Colonic mucosa (tissue), 4 donors: ENCODE results near the gene EMC9. TPM values are rescaled to one million over a fixed set of nuclear protein-coding genes. Genes with fewer than 3 reads are reported as not detected.

Experiments
- DNase-seq: peaks from one replicate; pipeline ENCODE4 v3.0.0-alpha.2; 2020
- H3K27ac ChIP-seq: fragments of 200-600 bp; one replicate; pipeline ENCODE4 v1.8.0; 2021
- H3K27me3 ChIP-seq: fragments of 200-600 bp; one replicate; pipeline ENCODE4 v1.8.0; 2021
- H3K36me3 ChIP-seq: fragments of 200-600 bp; one replicate; pipeline ENCODE4 v1.8.0; 2021
- H3K4me1 ChIP-seq: fragments of 200-600 bp; one replicate; pipeline ENCODE4 v1.8.0; 2021; ENCODE audit warnings: mild to moderate bottlenecking
- H3K4me3 ChIP-seq: fragments of 200-600 bp; one replicate; pipeline ENCODE4 v1.8.0; 2021
- H3K9ac ChIP-seq, 2 donors: one replicate each; pipeline ENCODE4 v1.7.0; 2013; ENCODE audit warnings: control low read depth in 2 of 2, low read depth in 2 of 2, low read length in 2 of 2
- H3K9me3 ChIP-seq: fragments of 200-600 bp; one replicate; pipeline ENCODE4 v1.8.0; 2021
- CTCF ChIP-seq: fragments of 200-600 bp; IDR thresholded peaks from one replicate; pipeline ENCODE4 v1.8.0; 2022; ENCODE audit warnings: antibody characterized with exemption, mild to moderate bottlenecking
- intact Hi-C: fragments of 100-400 bp; cut with DNase I; formaldehyde crosslinking; loops from one replicate; pipeline ENCODE4 v1.14.1; 2022
- total RNA-seq, 2 donors: library from RNA; stranded (reverse); fragmentation: NEBNext Ultra II Directional in 1 of 2; extraction: Animal tissue kit (Norgen Biotek cat#: 25700) in 1 of 2; gene quantifications; one replicate each; pipeline ENCODE4 v1.2.1, GENCODE V29; 2021
- donor health status: healthy.
- donor health status: DM: no; HTN: no; CAD: no.
- donor health status: DM: no; HTN: no; CAD: no.

EMC9 gene
- total RNA-seq, 2 donors from 2014 or later = 21.1 to 49.6 TPM

- DNase-seq = no peak
- Histone ChIP-seq H3K4me1 (peaks cover 17% of the 10 kb centered on the region), H3K9ac (no peak overlapping the region), H3K4me3 (no peak overlapping the region), H3K9me3 (no peaks in the 10 kb centered on the region), H3K36me3 (peaks cover 21% of the 10 kb centered on the region), H3K27me3 (no peaks in the 10 kb centered on the region), H3K27ac (no peak overlapping the region)
- TF ChIP-seq CTCF = no peak
- intact Hi-C loops = no loop called here
These were observed 8.7 kb upstream of the EMC9 start for GRCh38 chr14:24150061-24150460.

- Histone ChIP-seq H3K9me3 (no peaks in the 10 kb centered on the region), H3K27me3 (no peaks in the 10 kb centered on the region), H3K4me3 (no peak overlapping the region), H3K4me1 (peaks cover 17% of the 10 kb centered on the region), H3K27ac (no peak overlapping the region), H3K36me3 (peaks cover 20% of the 10 kb centered on the region), H3K9ac (no peak overlapping the region)
- TF ChIP-seq CTCF = no peak
- no peak for DNase-seq
- intact Hi-C loops = no loop called here
These were observed 8.0 kb upstream of the EMC9 start for GRCh38 chr14:24149302-24149969.

- Histone ChIP-seq H3K27ac (peak overlapping the region; percentile 99), H3K4me3 (peak overlapping the region; percentile 94), H3K36me3 (peaks cover 20% of the 10 kb centered on the region), H3K9me3 (no peaks in the 10 kb centered on the region), H3K4me1 (peaks cover 17% of the 10 kb centered on the region), H3K9ac (peak overlapping the region; percentile 91 to 95), H3K27me3 (no peaks in the 10 kb centered on the region)
- no peak for DNase-seq
- TF ChIP-seq CTCF = no peak
- intact Hi-C loops = no loop called here
These were observed 6.5 kb upstream of the EMC9 start for GRCh38 chr14:24147761-24148428.

- Histone ChIP-seq H3K27me3 (no peaks in the 10 kb centered on the region), H3K36me3 (peaks cover 20% of the 10 kb centered on the region), H3K27ac (peak within 1 kb of the TSS; percentile 99), H3K4me3 (peak within 1 kb of the TSS; percentile 94), H3K9ac (peak within 1 kb of the TSS; percentile 95 to 97), H3K4me1 (peaks cover 20% of the 10 kb centered on the region), H3K9me3 (no peaks in the 10 kb centered on the region)
- peak; percentile 99 for DNase-seq
- intact Hi-C loops = no loop called here
- no peak for TF ChIP-seq CTCF
These were observed 5.8 kb upstream of the EMC9 start, which contains the start of gene RNF31 for GRCh38 chr14:24146978-24147760. Gene RNF31 (plus strand): TSS chr14:24147498. CDS start chr14:24147699, 201 bp downstream.

GRCh38 chr14:24146453-24146977, 5.1 kb upstream of the EMC9 start, which contains the start of gene PSME2:
Gene PSME2 (minus strand): TSS chr14:24146610. CDS start chr14:24146581, 29 bp downstream.
- H3K9ac ChIP-seq = peak within 1 kb of the TSS; percentile 95 to 97
- DNase-seq = peak; percentile 97
- H3K27me3 ChIP-seq = no peaks in the 10 kb centered on the region
- H3K4me3 ChIP-seq = peak within 1 kb of the TSS; percentile 94
- peak within 1 kb of the TSS; percentile 99 for H3K27ac ChIP-seq
- peaks cover 23% of the 10 kb centered on the region for H3K4me1 ChIP-seq
- no peaks in the 10 kb centered on the region for H3K9me3 ChIP-seq
- intact Hi-C loops = no loop called here
- no peak for TF ChIP-seq CTCF
- H3K36me3 ChIP-seq = peaks cover 14% of the 10 kb centered on the region
